ENCODE results near the gene CCDC17. TPM values are rescaled to one million over a fixed set of nuclear protein-coding genes. Genes with fewer than 3 reads are reported as not detected.

CCDC17 gene
- total RNA-seq, 4 donors from 2014 or later = 1.0 to 4.1 (median 1.3) TPM; not detected in 1

GRCh38 chr1:45610589-45611226 is 13.1 kb downstream of the CCDC17 start:
- no peak for TF ChIP-seq CTCF (IDR thresholded peaks at IDR 0.05; ENCODE audit: low read depth)

- TF ChIP-seq CTCF (IDR thresholded peaks at IDR 0.05; ENCODE audit: low read depth) = no peak
Observed at GRCh38 chr1:45608175-45609156, 15.4 kb downstream of the CCDC17 start.

GRCh38 chr1:45607404-45608074 is 16.3 kb downstream of the CCDC17 start:
- no peak for TF ChIP-seq CTCF (IDR thresholded peaks at IDR 0.05; ENCODE audit: low read depth)

GRCh38 chr1:45604239-45604638 is 19.6 kb downstream of the CCDC17 start:
- no peak for TF ChIP-seq CTCF (IDR thresholded peaks at IDR 0.05; ENCODE audit: low read depth)

- TF ChIP-seq CTCF (IDR thresholded peaks at IDR 0.05; ENCODE audit: low read depth) = no peak
Observed at GRCh38 chr1:45594412-45594811, 29.4 kb downstream of the CCDC17 start.

GRCh38 chr1:45589861-45590260 is 34.0 kb downstream of the CCDC17 start:
- TF ChIP-seq CTCF (IDR thresholded peaks at IDR 0.05; ENCODE audit: low read depth) = no peak

- no peak for TF ChIP-seq CTCF (IDR thresholded peaks at IDR 0.05; ENCODE audit: low read depth)
Observed at GRCh38 chr1:45586769-45587168, 37.1 kb downstream of the CCDC17 start.
